Stimulated activated CD8-positive, alpha-beta memory T cell treated with anti-CD3 and anti-CD28 coated beads, Interleukin-12 subunit alpha, Interleukin-12 subunit beta, amount 100 ng/mL, for 1 hour (primary cell): ENCODE results near the gene ZNF185.
"Not testable (repeated sequence)": the region's sequence is repeated elsewhere in the genome, so short reads cannot be mapped to it uniquely, and the experiment has no call there.

Source experiments
- DNase-seq: peaks from one replicate; pipeline ENCODE4 v3.0.0-alpha.2; 2020; ENCODE audit warnings: low read depth

ZNF185 gene

GRCh38 chrX:152895724-152896420 lies 2.0 kb upstream of the ZNF185 start:
- DNase-seq, result no peak

DNA sequence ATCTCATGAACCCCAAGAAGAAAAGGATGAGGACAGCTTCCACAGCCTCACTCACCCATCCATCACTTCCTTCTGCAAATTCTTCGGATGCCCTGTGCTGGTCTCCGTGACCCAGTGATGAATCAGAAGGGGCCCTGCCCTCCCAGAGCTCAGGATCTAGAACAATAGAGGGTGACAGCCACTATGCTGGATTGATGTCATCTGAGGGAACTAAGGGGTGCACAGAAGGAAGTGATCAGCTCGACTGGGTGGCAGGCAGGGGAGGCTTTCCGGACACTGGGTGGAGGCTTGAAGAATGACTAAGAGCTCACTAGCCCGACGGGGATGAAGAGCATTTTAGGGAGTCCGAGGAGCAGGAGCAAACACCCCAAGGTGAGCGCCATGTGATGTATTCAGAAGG lies 1.4 kb upstream of the ZNF185 start:
- DNase-seq, result no peak

DNA sequence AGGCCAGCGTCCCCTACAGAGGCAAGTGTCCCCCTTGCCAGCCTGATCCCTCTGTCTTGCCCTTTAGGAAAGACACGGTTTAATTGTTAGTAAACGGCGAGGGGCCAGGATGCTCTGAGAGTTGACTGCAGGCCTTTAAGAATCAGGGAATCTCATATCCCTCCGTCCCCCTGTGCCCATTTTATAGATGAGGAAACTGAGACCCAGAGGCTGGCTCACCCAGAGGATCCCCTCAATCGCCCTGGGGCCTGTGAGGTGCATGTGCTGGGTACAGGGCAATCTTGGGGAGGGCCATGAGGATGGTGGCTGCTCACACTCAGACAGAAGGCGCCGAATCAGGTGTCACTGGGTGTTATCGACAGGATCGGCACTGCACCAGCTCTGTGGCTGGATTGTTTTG lies 575 bp downstream of the ZNF185 start:
- DNase-seq, result no peak

DNA sequence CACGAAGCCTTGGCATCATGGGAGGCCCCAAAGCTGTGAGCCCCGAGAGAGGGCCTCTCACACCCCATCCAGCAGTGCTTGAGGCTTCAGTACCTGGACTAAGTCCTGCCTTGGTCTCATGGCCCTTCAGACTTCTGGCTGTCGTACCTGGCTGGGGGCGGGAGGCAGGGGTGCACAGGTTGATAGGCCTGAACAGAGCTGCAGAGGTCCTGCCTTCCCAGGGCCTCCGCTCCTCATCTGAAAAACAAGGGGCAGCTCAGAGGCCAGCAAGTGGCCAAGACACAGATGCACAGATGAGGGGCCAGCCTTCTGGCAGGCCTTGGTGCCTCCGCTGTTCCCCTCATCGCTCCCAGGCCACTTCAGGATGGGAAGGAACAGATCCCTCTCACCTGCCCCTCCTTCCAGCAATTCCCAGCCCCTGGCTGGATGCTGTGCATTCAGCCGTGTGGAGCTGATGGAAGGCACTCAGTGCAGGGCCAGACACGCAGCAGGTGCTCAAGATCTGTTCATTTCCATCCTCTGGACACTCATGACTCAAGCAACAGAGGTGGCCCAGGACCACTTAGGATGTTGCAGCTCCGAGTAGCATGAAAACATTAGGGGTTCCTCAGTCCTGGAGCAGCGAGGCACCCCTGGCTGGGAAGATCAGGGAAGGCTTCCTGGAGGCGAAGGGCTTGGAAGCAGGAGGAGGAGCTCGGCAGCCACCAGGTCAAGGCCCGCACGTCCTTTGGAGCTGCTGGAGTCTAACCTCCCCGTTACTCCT lies 1.4 kb downstream of the ZNF185 start:
- DNase-seq, result no peak

- DNase-seq, result no peak
These were observed 2.2 kb downstream of the ZNF185 start for GRCh38 chrX:152899874-152900719.

GRCh38 chrX:152900937-152901445 lies 3.1 kb downstream of the ZNF185 start:
- no peak for DNase-seq

DNA sequence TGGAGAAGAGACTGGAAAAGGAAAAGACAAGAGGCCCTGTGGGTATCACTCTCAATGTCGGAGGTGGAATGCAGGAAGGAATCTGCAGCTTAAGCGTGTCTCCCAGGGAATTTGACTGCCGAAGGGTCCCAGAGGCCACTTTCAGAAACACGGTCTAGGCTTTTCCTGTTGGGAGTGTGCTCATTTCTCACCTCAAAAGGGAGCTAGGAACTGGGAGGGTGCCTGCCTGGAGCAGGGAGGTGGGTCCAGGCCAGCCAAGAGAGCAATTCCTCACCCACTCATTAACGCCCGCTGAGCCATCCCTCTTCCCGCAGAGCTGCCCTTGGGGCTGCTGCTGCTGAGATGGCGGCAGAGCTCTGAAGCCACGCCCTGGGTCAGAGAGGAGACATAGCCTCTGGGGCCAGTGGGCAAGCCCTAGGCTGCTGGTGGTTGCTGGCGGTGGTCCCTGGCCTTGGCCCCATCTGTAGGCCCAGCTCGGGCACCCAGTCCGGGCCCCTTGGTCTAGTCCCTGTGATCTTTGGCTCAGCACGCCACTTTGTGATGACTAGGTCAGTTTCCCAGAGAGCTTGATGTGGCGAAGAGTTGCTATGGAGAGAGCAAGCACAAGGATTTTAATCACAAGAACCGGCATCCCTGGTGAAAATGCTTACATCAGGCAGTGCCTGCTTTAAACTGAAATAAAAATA lies 4.1 kb downstream of the ZNF185 start:
- DNase-seq, result no peak

- DNase-seq, result no peak
These were observed 4.6 kb downstream of the ZNF185 start for GRCh38 chrX:152902502-152902820.

GRCh38 chrX:152903589-152903988 lies 5.7 kb downstream of the ZNF185 start:
- no peak for DNase-seq

- DNase-seq, result no peak
These were observed 6.5 kb downstream of the ZNF185 start for GRCh38 chrX:152904151-152905080.

DNA sequence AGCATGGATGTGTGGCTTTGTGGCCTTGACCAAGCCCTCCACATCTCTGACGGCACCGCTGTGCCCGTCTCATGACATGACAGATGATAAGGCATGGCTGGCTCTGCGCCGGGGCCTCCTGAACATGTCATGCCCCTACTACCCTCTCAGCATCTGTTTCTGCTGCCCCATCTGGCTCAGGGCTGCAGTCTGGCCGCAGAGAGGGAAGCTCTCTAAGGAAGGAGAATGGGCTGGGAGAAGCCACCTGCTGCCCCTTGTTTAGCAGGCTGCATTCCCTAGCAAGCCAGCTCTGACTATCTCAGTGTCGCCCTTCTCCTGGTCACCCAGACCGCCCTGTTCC lies 7.2 kb downstream of the ZNF185 start:
- no peak for DNase-seq

DNA sequence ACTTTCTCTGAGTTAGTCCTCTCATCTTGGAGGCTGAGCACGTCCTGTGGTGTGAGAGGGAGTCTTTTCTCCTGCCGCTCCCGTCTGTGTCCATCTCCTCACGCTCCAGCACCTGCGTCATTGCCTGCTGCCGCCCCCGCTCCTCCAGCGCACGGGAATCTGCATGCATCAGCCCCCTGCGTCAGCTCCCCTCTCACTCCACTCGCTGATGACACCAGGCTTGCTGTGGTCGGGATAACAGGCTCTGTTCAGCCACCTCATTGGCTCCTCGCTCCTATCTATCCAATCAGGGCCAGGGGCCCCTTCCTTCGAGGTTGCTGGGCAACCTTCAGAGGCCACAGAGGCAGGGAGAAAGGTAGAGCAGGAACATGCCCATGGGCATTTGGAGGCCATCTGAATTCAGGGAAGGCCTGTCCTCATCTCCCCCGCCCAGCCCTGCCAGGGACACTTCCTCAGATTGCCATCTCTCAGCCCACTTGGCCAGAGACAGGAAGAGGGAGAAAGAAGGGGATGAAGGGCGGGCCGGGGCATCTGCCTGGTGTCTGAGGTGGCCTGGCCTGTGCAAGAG lies 9.3 kb downstream of the ZNF185 start:
- DNase-seq, result no peak

GRCh38 chrX:152908486-152908885 lies 10.6 kb downstream of the ZNF185 start:
- no peak for DNase-seq

- DNase-seq, result not testable (repeated sequence)
These were observed 12.2 kb downstream of the ZNF185 start for GRCh38 chrX:152910018-152910417.

GRCh38 chrX:152912106-152912505 lies 14.2 kb downstream of the ZNF185 start:
- DNase-seq, result no peak

GRCh38 chrX:152912641-152913040 lies 14.8 kb downstream of the ZNF185 start:
- no peak for DNase-seq

DNA sequence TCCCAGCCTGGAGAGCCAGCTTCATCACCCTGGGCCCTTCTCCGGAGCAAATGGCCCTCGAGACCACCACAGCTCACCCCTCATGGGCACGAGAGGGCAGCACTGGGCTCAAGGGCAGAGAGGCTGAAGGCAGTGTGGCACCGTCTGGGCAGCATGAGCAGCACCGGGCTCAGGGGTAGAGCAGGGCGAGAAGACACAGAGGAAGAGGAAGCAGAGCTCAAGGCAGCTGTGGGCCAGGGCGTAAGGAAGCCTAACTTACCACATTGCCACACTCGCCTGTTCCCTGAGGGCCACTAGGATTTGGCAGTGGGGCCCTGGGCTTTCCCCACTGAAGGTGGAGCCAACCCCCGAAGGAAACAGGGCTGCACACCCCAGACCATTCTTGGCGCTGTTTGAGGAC lies 15.5 kb downstream of the ZNF185 start:
- no peak for DNase-seq

DNA sequence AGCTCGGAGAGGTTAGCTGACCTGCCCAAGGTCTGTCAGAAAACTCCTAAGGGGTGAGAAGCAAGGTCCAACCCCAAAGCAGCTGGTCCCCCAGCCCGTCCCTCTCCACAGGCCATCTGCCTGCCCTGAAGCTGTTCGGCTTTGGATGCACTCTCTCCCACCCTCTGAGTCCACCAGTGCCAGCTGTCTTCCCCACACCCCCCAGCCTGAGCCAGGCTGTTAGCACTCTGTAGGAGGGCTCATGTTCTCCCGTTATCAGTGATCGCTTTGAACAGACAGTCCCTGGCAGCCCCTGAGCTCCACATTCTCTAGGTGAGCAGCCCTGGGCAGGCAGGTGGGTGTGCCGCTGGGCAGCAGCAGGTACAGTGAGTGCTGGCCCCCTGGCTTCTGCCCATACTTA lies 16.0 kb downstream of the ZNF185 start:
- DNase-seq, result no peak

DNA sequence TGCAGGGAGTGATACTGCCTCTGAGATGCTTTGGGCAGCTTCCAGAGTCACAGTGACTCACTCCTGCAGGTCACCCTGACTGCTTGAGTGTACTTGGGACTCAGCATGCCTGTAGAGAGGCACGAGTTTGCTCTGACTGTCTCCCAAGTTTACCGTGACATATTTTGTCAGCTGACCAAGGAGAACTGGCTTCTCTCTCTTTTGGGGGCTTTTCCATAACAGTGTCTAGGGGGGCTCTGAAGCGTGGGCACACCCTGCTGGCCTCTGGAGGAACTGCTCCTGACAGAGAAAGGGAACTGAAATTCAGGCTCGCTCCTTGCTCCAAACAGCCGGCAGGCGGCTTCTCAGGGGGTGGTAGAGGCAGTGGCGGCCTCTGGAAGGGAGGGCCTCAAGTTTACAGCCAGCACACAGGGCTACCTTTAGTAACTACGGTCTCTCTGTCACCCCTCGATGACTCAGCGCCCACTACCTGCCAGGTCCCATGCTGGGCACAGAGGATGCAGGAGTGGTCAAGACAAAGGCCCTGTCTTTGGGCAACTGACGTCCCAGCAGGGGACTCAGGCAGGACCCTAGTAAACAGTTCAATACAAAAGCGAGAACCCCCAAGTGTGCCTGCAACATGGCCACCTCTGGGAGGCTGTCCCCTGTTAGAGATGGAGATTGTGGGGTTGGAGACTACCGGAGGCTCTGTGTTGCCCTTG lies 17.8 kb downstream of the ZNF185 start:
- DNase-seq, result no peak
